GM12864 (cell line): ENCODE measurements around the gene NLGN4Y.
"Not testable (repeated sequence)": the region's sequence is repeated elsewhere in the genome, so short reads cannot be mapped to it uniquely, and the experiment has no call there.

Experiments
- DNase-seq: peaks from one replicate; pipeline ENCODE4 v3.0.0-alpha.2; 2011; ENCODE audit warnings: low read depth
- H3K4me3 ChIP-seq: 2 replicates; pipeline ENCODE4 v1.5.1; 2011; ENCODE audit warnings: mild to moderate bottlenecking, low read depth, low read length, control low read depth
- CTCF ChIP-seq: IDR thresholded peaks from 2 replicates; pipeline ENCODE4 v1.5.1; 2011; ENCODE audit warnings: low read depth, mild to moderate bottlenecking, moderate library complexity, low read length, control low read depth, inconsistent platforms; ENCODE audit errors: missing control alignments

Gene NLGN4Y

GRCh38 chrY:14860448-14860847, 336.1 kb downstream of the NLGN4Y start:
- no peak for TF ChIP-seq CTCF
- no peak overlapping the region for H3K4me3 ChIP-seq
- no peak for DNase-seq

GRCh38 chrY:14861033-14861432, 336.7 kb downstream of the NLGN4Y start:
- not testable (repeated sequence) for H3K4me3 ChIP-seq, DNase-seq

- no peak for TF ChIP-seq CTCF
Observed at GRCh38 chrY:14871971-14872370, 347.6 kb downstream of the NLGN4Y start.

More at GRCh38 chrY:14871971-14872370, 347.6 kb downstream of the NLGN4Y start:
- no peak overlapping the region for H3K4me3 ChIP-seq
- DNase-seq, result no peak
